Gastrocnemius medialis (tissue), 4 donors: ENCODE data around the gene TFCP2L1. TPM values are rescaled to one million over a fixed set of nuclear protein-coding genes. Genes with fewer than 3 reads are reported as not detected.
"Not testable (repeated sequence)": the region's sequence is repeated elsewhere in the genome, so short reads cannot be mapped to it uniquely, and the experiment has no call there.

Experiments
- ATAC-seq, 2 donors: fragments of 150-250 bp; one replicate each; pipeline ENCODE4 v1.9.1; 2016
- DNase-seq, 2 donors: peaks; one replicate each; pipeline ENCODE4 v3.0.0-alpha.2; 2019
- H3K27ac ChIP-seq, 4 donors: fragments of 200-600 bp; sonication (generic); 1 replicate in 1 of 4; 2 replicates in 3 of 4; pipeline ENCODE4 v1.5.1; 2016 to 2018; ENCODE audit warnings: mild to moderate bottlenecking in 2 of 4, moderate library complexity in 1 of 4
- H3K27me3 ChIP-seq, 3 donors: fragments of 200-600 bp; sonication (generic) in 2 of 3; 1 replicate in 1 of 3; 2 replicates in 2 of 3; pipeline versions ENCODE4 v1.5.1 to v1.6.0; 2016 to 2019; ENCODE audit warnings: mild to moderate bottlenecking in 1 of 3, moderate library complexity in 1 of 3
- H3K36me3 ChIP-seq, 2 donors: fragments of 200-600 bp; sonication (generic) in 1 of 2; one replicate each; pipeline ENCODE4 v1.5.1; 2017 to 2018
- H3K4me1 ChIP-seq, 2 donors: fragments of 200-600 bp; sonication (generic) in 1 of 2; one replicate each; pipeline ENCODE4 v1.5.1; 2016 to 2017; ENCODE audit warnings: mild to moderate bottlenecking in 2 of 2
- H3K4me3 ChIP-seq, 4 donors: fragments of 200-600 bp; sonication (generic) in 3 of 4; 1 replicate in 1 of 4; 2 replicates in 3 of 4; pipeline ENCODE4 v1.5.1; 2016 to 2019; ENCODE audit warnings: mild to moderate bottlenecking in 2 of 4
- H3K9me3 ChIP-seq, 3 donors: fragments of 200-600 bp; sonication (generic) in 2 of 3; 1 replicate in 1 of 3; 2 replicates in 2 of 3; pipeline ENCODE4 v1.5.1; 2016 to 2019
- CTCF ChIP-seq, 5 experiments: fragments of 450-650 bp in 3 of 5; fragments of 200-600 bp in 2 of 5; sonication (generic) in 2 of 5; IDR thresholded peaks in 4 of 5; conservative IDR thresholded peaks in 1 of 5; 1 replicate in 4 of 5; 2 replicates in 1 of 5; pipeline ENCODE4 v1.5.1; 2016 to 2019; ENCODE audit warnings: antibody characterized with exemption in 5 of 5, mild to moderate bottlenecking in 3 of 5, moderate library complexity in 3 of 5
- POLR2A ChIP-seq, 2 donors: fragments of 450-650 bp; IDR thresholded peaks; one replicate each; pipeline ENCODE4 v1.6.1; 2017; ENCODE audit warnings: antibody characterized with exemption in 2 of 2, mild to moderate bottlenecking in 2 of 2, moderate library complexity in 2 of 2
- in situ Hi-C, 4 donors: fragments of 200-750 bp; cut with MboI; loops; one replicate each; pipeline versions ENCODE4 v1.15.0 to v1.8.0; 2017; ENCODE audit warnings: low sequenced_read_pairs in 4 of 4
- intact Hi-C: fragments of 100-400 bp; cut with DNase I; formaldehyde crosslinking; loops from one replicate; pipeline ENCODE4 v1.15.1; 2023; ENCODE audit warnings: low total_unique reads
- total RNA-seq, 4 donors: library from RNA; depleted of rRNA; stranded (reverse); fragments of >200 nt; gene quantifications; one replicate each; pipeline versions ENCODE4 v1.1.0 to v1.2.3, GENCODE V29; 2016

Gene TFCP2L1
- total RNA-seq, 4 donors from 2014 or later: 1.2 to 3.2 (median 1.8) TPM

DNA sequence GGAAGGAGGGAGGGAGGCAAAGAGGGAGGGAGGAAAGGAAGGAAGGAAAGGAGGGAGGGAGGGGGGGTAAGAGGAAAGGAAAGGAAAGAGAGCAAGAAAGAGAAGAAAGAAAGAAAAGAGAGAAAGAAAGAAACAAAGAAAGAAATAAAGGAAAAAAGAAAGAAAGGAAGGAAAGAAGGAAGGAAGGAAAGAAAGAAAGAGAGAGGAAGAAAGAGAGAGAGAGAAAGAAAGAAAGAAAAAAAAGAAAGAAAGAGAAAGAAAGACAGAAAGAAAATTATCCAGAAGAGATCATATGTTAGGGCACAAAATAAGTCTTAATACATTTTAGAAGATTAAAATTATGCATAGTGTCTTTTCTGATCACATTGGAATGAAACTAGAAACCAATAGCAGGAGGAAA lies 24.3 kb upstream of the TFCP2L1 start:
- in situ Hi-C loops: loop anchor here in 2 of 4 donors (25.0 kb wide), 2 partner anchors 197 to 597 kb away; no protein-coding TSS in a partner anchor
- Histone ChIP-seq H3K27me3 (no peaks in the 10 kb centered on the region), H3K9me3 (no peaks in the 10 kb centered on the region), H3K27ac (no peak overlapping the region), H3K36me3 (no peaks in the 10 kb centered on the region), H3K4me1 (no peaks in the 10 kb centered on the region), H3K4me3 (no peak overlapping the region)
- ATAC-seq (no peak), DNase-seq (no peak)
- intact Hi-C loops: no loop called here
- no peak for TF ChIP-seq CTCF (IDR thresholded peaks at IDR 0.05 in 4 of 5, conservative IDR thresholded peaks at IDR 0.05 in 1 of 5)
- no peak for TF ChIP-seq POLR2A (IDR thresholded peaks at IDR 0.05)

DNA sequence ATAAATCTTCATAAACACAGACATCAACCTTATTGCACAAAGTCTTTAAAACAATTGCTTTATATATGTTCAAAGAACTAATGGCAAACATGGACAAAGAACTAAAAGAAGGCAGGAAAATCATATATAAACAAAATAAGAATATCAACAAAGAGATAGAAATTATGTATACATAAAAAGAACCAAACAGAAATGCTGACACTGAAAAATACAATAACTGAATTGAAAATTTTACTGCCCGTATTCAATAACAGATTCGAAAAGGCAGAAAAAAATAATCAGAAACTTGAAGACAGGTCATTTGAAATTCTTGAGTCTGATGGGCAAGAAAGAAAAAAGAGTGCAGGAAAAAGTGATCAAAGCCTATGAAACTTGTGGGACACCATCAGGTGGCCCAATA lies 22.0 kb upstream of the TFCP2L1 start:
- in situ Hi-C loops: loop anchor here in 2 of 4 donors (25.0 kb wide), 2 partner anchors 195 to 595 kb away; no protein-coding TSS in a partner anchor

DNA sequence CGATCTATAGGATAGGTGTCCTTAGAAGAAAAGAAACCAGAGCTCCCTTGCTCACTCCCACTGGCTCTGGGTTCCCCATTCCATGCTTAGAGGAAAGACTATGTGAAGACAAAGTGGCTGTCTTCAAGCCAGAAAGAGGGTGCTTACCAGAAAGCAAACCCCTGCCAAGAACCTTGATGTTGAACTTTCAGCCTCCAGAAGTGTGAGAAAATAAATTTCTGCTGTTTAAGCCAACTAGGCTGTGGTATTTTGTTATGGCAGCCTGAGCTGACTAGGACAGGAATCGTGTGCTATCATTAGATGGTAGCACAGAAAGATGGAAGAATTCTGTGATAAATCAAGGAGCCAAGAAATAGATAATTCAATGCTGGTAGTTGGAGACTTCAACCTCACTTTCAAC lies 19.9 kb upstream of the TFCP2L1 start:
- H3K36me3 ChIP-seq: no peaks in the 10 kb centered on the region
- DNase-seq (no peak), ATAC-seq (no peak)
- H3K27me3 ChIP-seq: peaks cover 0 to 2% (median 0%) of the 10 kb centered on the region in 3 donors
- intact Hi-C loops (no loop called here), in situ Hi-C loops (loop anchor here in 2 of 4 donors (25.0 kb wide), 2 partner anchors 193 to 593 kb away; no protein-coding TSS in a partner anchor)
- TF ChIP-seq CTCF (IDR thresholded peaks at IDR 0.05 in 4 of 5, conservative IDR thresholded peaks at IDR 0.05 in 1 of 5) (no peak), POLR2A (IDR thresholded peaks at IDR 0.05) (no peak)
- no peaks in the 10 kb centered on the region for H3K9me3 ChIP-seq
- H3K4me1 ChIP-seq: no peaks in the 10 kb centered on the region
- H3K27ac ChIP-seq: no peak overlapping the region
- H3K4me3 ChIP-seq: no peak overlapping the region

More for the DNA sequence above, 22.0 kb upstream of the TFCP2L1 start:
- intact Hi-C loops: no loop called here
- H3K27me3 ChIP-seq: no peaks in the 10 kb centered on the region
- no peak for ATAC-seq
- H3K9me3 ChIP-seq: no peaks in the 10 kb centered on the region
- no peak for TF ChIP-seq POLR2A (IDR thresholded peaks at IDR 0.05)
- no peak for TF ChIP-seq CTCF (IDR thresholded peaks at IDR 0.05 in 4 of 5, conservative IDR thresholded peaks at IDR 0.05 in 1 of 5)
- no peaks in the 10 kb centered on the region for H3K4me1 ChIP-seq
- no peak for DNase-seq
- H3K36me3 ChIP-seq: no peaks in the 10 kb centered on the region
- H3K4me3 ChIP-seq: no peak overlapping the region
- H3K27ac ChIP-seq: no peak overlapping the region

- H3K36me3 ChIP-seq: no peaks in the 10 kb centered on the region
- H3K4me3 ChIP-seq: no peak overlapping the region
- TF ChIP-seq CTCF (IDR thresholded peaks at IDR 0.05 in 4 of 5, conservative IDR thresholded peaks at IDR 0.05 in 1 of 5) (no peak), POLR2A (IDR thresholded peaks at IDR 0.05) (no peak)
- DNase-seq (no peak), ATAC-seq (no peak)
- intact Hi-C loops: no loop called here
- no peaks in the 10 kb centered on the region for H3K4me1 ChIP-seq
- in situ Hi-C loops: loop anchor here in 2 of 4 donors (25.0 kb wide), 2 partner anchors 191 to 591 kb away; no protein-coding TSS in a partner anchor
- no peak overlapping the region for H3K27ac ChIP-seq
- H3K9me3 ChIP-seq: no peaks in the 10 kb centered on the region
- peaks cover 0 to 2% (median 0%) of the 10 kb centered on the region in 3 donors for H3K27me3 ChIP-seq
Measured at GRCh38 chr2:121303531-121304263, 18.7 kb upstream of the TFCP2L1 start.

- DNase-seq: not testable (repeated sequence)
- in situ Hi-C loops: loop anchor here in 2 of 4 donors (25.0 kb wide), 2 partner anchors 189 to 589 kb away; no protein-coding TSS in a partner anchor
Measured at GRCh38 chr2:121301190-121301589, 16.2 kb upstream of the TFCP2L1 start.

More at GRCh38 chr2:121301190-121301589, 16.2 kb upstream of the TFCP2L1 start:
- H3K27ac ChIP-seq, ATAC-seq, intact Hi-C loops, H3K4me1 ChIP-seq, H3K4me3 ChIP-seq, H3K9me3 ChIP-seq, H3K36me3 ChIP-seq, H3K27me3 ChIP-seq: not testable (repeated sequence)
